Measurements from ENCODE around the gene OTOR.

OTOR gene

DNA sequence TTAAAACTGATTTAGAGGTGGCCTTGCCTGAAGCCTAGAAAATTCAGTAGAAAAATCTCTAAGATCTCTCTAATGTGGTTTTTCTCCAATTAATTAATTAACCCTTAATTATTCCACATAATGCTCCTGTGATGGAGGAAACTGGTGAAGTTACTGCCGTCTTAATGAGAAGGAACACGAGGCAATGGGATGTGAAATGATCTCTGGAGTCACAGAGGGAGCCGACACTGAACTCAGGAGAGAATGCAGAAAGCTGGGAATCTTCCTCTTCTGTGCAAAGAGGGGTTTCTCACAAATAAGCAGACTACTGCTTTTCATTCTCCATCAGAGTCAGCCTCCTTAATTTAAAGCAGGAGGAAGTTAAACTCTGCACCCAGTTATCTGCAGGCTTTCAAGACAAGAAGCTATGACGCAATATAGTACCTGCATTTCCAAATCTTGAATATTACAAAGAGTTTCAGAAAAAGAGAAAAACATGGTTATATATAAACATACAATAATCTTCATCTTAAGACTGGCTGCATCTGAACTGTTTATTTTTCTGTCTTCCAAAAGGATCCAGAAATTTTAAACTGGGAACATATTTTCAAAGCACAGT, 36.4 kb upstream of the OTOR start:
- DNase-seq (ENCODE audit: low read depth, low spot score), result no peak
- Histone ChIP-seq H3K9ac (ENCODE audit: insufficient read length) (peak overlapping the region; percentile 13), H3K36me3 (ENCODE audit: insufficient read depth, low read length) (no peaks in the 10 kb centered on the region), H3K9me3 (ENCODE audit: low read depth, low read length) (no peaks in the 10 kb centered on the region), H3K27ac (no peak overlapping the region), H3K4me3 (no peak overlapping the region)
- TF ChIP-seq FOXP2 (optimal IDR thresholded peaks at IDR 0.05; ENCODE audit: control extremely low read depth, extremely low read length, insufficient read depth) (no peak), EZH2 (IDR thresholded peaks at IDR 0.05) (no peak)

DNA sequence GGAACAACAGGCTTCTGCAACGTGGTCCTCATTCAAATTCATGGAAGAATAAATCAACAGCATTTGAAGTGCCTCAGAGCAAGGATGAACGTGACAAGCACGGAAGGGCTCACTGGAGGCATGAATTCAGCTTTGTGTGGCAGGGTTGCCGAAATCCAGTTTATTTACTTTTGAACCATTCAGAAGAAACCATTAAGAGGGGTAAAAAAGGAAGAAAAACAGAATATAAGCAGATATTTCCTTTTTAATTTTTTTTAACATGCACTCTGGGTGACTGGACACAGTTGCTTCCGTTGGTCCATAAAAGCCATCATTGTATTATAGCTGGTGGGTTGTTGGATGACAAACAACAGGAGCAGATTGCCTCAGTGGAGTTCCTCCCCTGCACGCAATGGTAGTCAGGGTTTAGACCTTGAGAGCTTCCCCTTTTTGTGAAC, 35.6 kb upstream of the OTOR start:
- H3K27ac ChIP-seq, result no peak overlapping the region
- no peak for DNase-seq (ENCODE audit: low read depth, low spot score)
- no peak for TF ChIP-seq POLR2AphosphoS5 (IDR thresholded peaks at IDR 0.05; ENCODE audit: borderline replicate concordance, low read depth, low read length)
- no peak for TF ChIP-seq FOXP2 (optimal IDR thresholded peaks at IDR 0.05; ENCODE audit: control extremely low read depth, extremely low read length, insufficient read depth)
- no peak for TF ChIP-seq EZH2 (IDR thresholded peaks at IDR 0.05)
- H3K4me3 ChIP-seq, result no peak overlapping the region
- H3K9ac ChIP-seq (ENCODE audit: insufficient read length), result no peak overlapping the region
- no peaks in the 10 kb centered on the region for H3K9me3 ChIP-seq (ENCODE audit: low read depth, low read length)
- no peaks in the 10 kb centered on the region for H3K36me3 ChIP-seq (ENCODE audit: insufficient read depth, low read length)

DNA sequence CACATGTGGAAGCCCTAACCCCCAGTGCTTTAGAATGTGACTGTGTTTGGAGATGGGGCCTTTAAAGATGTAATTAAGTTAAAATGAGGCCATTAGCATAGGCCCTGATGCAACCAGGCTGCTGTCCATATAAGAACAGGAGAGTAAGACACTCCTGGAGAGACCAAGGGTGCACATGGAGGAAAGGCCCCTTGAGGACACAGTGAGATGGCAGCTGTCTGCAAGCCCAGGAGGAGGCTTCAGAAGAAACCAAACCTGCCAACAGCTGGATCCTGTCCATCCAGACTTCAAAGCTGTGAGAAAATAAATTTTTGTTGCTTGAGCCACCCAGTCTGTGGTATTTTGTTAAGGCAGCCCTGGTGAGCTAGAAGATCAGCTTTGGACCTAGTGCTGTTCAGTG, 35.1 kb upstream of the OTOR start:
- H3K36me3 ChIP-seq (ENCODE audit: insufficient read depth, low read length), result no peaks in the 10 kb centered on the region
- H3K9me3 ChIP-seq (ENCODE audit: low read depth, low read length), result no peaks in the 10 kb centered on the region
- no peak for DNase-seq (ENCODE audit: low read depth, low spot score)
- no peak overlapping the region for H3K27ac ChIP-seq
- H3K9ac ChIP-seq (ENCODE audit: insufficient read length), result no peak overlapping the region
- no peak for TF ChIP-seq FOXP2 (optimal IDR thresholded peaks at IDR 0.05; ENCODE audit: control extremely low read depth, extremely low read length, insufficient read depth)
- TF ChIP-seq EZH2 (IDR thresholded peaks at IDR 0.05), result no peak
- no peak for TF ChIP-seq POLR2AphosphoS5 (IDR thresholded peaks at IDR 0.05; ENCODE audit: borderline replicate concordance, low read depth, low read length)
- H3K4me3 ChIP-seq, result no peak overlapping the region

DNA sequence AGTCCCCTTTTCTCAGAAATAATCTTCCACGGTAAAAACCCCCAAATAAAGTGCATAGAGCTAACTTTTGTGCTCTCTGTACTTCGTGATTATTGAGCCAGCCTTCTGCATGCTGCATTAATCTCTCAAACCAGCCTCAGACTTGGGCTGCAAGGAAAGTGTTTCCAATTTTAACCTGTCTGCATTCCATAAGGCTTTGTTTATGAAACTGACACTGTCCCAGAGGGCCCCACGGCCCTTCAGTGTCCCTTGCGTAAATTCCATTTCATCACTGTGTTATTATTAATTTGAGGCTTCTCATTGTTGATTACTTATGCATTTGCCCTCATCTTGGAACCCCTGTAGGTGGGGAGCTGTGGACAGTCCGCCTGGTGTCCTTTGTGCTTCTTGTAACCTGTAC, 33.9 kb upstream of the OTOR start:
- no peak for DNase-seq (ENCODE audit: low read depth, low spot score)
- H3K9ac ChIP-seq (ENCODE audit: insufficient read length), result no peak overlapping the region
- no peak overlapping the region for H3K27ac ChIP-seq
- H3K36me3 ChIP-seq (ENCODE audit: insufficient read depth, low read length), result no peaks in the 10 kb centered on the region
- TF ChIP-seq POLR2AphosphoS5 (IDR thresholded peaks at IDR 0.05; ENCODE audit: borderline replicate concordance, low read depth, low read length) (no peak), EZH2 (IDR thresholded peaks at IDR 0.05) (no peak), FOXP2 (optimal IDR thresholded peaks at IDR 0.05; ENCODE audit: control extremely low read depth, extremely low read length, insufficient read depth) (no peak)
- no peaks in the 10 kb centered on the region for H3K9me3 ChIP-seq (ENCODE audit: low read depth, low read length)
- H3K4me3 ChIP-seq, result no peak overlapping the region

DNA sequence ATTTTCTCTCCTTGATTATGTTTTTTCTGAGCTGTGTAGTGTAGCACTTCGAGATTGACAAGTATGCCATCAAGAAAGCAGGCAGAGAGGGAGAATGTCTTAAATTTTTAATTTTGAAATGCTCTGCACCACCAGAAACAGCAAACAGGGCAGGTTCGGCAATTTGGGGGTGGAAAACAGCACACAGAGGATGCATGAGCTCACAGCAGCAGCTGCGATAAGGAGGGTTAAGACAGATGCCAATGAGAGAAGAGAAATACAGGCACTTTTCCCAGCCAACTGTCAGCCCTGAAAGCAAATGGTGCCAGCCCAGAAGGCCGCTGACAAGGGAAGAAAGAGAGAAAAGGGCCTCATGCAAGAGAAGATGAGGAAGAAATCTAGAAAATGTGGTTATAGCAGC, 33.4 kb upstream of the OTOR start:
- H3K9me3 ChIP-seq (ENCODE audit: low read depth, low read length), result no peaks in the 10 kb centered on the region
- no peak overlapping the region for H3K4me3 ChIP-seq
- no peak for DNase-seq (ENCODE audit: low read depth, low spot score)
- no peaks in the 10 kb centered on the region for H3K36me3 ChIP-seq (ENCODE audit: insufficient read depth, low read length)
- no peak overlapping the region for H3K27ac ChIP-seq
- no peak overlapping the region for H3K9ac ChIP-seq (ENCODE audit: insufficient read length)
- no peak for TF ChIP-seq FOXP2 (optimal IDR thresholded peaks at IDR 0.05; ENCODE audit: control extremely low read depth, extremely low read length, insufficient read depth)
- no peak for TF ChIP-seq EZH2 (IDR thresholded peaks at IDR 0.05)
- no peak for TF ChIP-seq POLR2AphosphoS5 (IDR thresholded peaks at IDR 0.05; ENCODE audit: borderline replicate concordance, low read depth, low read length)

DNA sequence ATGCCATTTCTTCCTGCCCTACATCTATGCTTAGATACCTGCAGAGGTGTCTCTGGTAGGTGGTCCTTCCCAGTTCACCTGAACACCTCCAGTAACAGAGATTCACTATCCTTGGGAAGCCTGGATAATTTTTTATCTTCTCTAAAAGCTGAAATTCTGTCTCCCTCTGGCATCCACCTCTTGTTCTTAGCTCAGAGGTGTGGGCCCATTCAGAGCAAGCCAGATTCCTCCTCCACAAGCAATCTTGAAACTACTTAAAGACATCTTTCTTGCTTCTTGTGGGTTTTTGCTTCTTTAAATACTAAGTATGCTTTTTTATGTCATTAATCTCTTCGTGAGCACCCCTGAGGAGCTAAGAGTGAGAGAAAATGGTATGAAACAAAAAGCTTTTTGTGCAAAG, 28.7 kb upstream of the OTOR start:
- Histone ChIP-seq H3K36me3 (ENCODE audit: insufficient read depth, low read length) (no peaks in the 10 kb centered on the region), H3K9ac (ENCODE audit: insufficient read length) (no peak overlapping the region), H3K9me3 (ENCODE audit: low read depth, low read length) (no peaks in the 10 kb centered on the region), H3K4me3 (no peak overlapping the region), H3K27ac (no peak overlapping the region)
- DNase-seq (ENCODE audit: low read depth, low spot score), result no peak
- no peak for TF ChIP-seq EZH2 (IDR thresholded peaks at IDR 0.05)
- TF ChIP-seq POLR2AphosphoS5 (IDR thresholded peaks at IDR 0.05; ENCODE audit: borderline replicate concordance, low read depth, low read length), result no peak
- no peak for TF ChIP-seq FOXP2 (optimal IDR thresholded peaks at IDR 0.05; ENCODE audit: control extremely low read depth, extremely low read length, insufficient read depth)

DNA sequence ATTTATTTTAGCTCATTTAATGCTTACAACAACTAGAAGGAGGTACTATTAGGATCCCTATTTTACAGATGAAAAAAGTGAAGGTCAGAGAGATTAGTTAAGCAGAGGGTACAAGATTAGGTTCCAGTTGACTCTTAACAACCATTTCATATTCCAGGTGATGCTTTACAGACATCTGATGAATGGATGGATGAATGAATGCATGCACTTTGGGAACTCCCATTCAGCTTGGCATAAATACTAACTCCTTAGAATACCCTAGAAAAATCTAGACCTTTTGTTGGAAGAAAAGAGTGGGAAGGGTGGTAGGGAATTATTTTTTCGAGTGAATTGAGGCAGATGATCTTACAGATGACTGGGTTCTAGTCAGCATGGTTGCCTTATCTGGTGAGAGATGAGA, 19.1 kb upstream of the OTOR start:
- peaks cover 31% of the 10 kb centered on the region for H3K36me3 ChIP-seq (ENCODE audit: insufficient read depth, low read length)
- TF ChIP-seq POLR2AphosphoS5 (IDR thresholded peaks at IDR 0.05; ENCODE audit: borderline replicate concordance, low read depth, low read length) (no peak), FOXP2 (optimal IDR thresholded peaks at IDR 0.05; ENCODE audit: control extremely low read depth, extremely low read length, insufficient read depth) (no peak), EZH2 (IDR thresholded peaks at IDR 0.05) (no peak)
- H3K9me3 ChIP-seq (ENCODE audit: low read depth, low read length), result 0 out of 2 replicates have a peak, but pooled peaks cover 2% of the 10 kb centered on the region
- H3K27ac ChIP-seq, result peak overlapping the region; percentile 83
- peak overlapping the region; percentile 83 for H3K4me3 ChIP-seq
- H3K9ac ChIP-seq (ENCODE audit: insufficient read length), result peak overlapping the region; percentile 38
- no peak for DNase-seq (ENCODE audit: low read depth, low spot score)

DNA sequence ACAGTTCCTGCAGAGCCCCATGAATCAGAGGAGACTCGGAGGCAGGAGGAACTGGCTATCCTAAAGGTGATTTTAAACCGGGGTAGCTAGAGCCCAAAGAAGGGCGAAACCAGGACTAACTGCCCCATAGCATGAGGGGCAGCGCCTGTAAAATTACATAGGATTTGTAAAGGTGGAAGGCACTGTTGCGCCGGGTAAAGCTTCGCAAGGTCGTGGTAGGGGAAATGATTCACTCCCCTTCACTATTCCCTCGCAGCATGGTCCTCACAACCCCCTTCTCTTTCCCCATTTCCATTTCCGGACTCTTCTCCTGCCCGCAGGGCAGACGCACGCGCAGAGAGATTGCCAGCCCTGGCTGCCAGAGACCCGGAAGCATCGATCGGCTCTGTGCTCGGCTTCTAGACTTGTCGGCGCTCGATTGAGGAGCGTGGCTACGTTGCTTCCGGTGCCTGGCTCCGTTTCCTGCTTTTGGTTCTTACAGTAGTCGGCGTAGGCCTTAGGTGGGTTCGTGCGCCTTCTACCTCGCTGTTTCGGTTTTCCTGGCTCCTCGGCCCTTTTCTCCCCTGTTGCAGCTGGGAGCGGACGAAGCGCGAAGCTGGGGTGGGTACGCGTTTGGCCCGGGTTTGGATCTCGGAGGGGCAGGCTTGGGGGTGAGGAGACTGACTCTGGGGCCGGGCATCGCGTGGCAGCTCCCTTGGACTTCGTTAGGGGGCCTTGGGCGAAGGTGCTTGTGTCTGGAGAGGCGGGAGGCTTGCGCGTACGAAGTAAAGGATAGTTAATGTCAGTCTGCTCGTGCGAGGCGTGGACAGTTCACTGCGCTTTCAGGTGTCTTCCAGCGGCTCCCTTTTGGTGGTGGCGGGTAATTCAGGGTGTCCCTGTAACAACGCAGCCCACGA, 18.3 kb upstream of the OTOR start, which contains the start of gene SNRPB2:
Gene SNRPB2 (plus strand): TSS at position 462 of the 896 bp plus-strand sequence. CDS start 1,677 bp downstream, outside the sequence.
- peak; percentile 88 for DNase-seq (ENCODE audit: low read depth, low spot score)
- Histone ChIP-seq H3K36me3 (ENCODE audit: insufficient read depth, low read length) (peaks cover 38% of the 10 kb centered on the region), H3K9ac (ENCODE audit: insufficient read length) (peak within 1 kb of the TSS; percentile 96), H3K27ac (peak within 1 kb of the TSS; percentile 83), H3K4me3 (peak within 1 kb of the TSS; percentile 83), H3K9me3 (ENCODE audit: low read depth, low read length) (0 out of 2 replicates have a peak, but pooled peaks cover 2% of the 10 kb centered on the region)
- peak; percentile 93 for TF ChIP-seq POLR2AphosphoS5 (IDR thresholded peaks at IDR 0.05; ENCODE audit: borderline replicate concordance, low read depth, low read length)
- TF ChIP-seq EZH2 (IDR thresholded peaks at IDR 0.05), result no peak
- peak; percentile 57 for TF ChIP-seq FOXP2 (optimal IDR thresholded peaks at IDR 0.05; ENCODE audit: control extremely low read depth, extremely low read length, insufficient read depth)
